HG03175 (cell line): ENCODE results near the gene CD48.
A peak's percentile ranks its signal among the peaks of the same experiment; 100 is the strongest.
"Not testable (repeated sequence)": the region's sequence is repeated elsewhere in the genome, so short reads cannot be mapped to it uniquely, and the experiment has no call there.

ENCODE experiments used
- ATAC-seq: cut with Tn5 transposase; IDR thresholded peaks from one replicate; pipeline ENCODE4 v1.9.1; 2021; ENCODE audit warnings: mild to moderate bottlenecking, moderate library complexity; ENCODE audit not compliant: unreplicated experiment

The CD48 gene

GRCh38 chr1:160742428-160743127, 31.0 kb upstream of the CD48 start:
- no peak for ATAC-seq

GRCh38 chr1:160741612-160742348, 30.2 kb upstream of the CD48 start:
- ATAC-seq: no peak

DNA sequence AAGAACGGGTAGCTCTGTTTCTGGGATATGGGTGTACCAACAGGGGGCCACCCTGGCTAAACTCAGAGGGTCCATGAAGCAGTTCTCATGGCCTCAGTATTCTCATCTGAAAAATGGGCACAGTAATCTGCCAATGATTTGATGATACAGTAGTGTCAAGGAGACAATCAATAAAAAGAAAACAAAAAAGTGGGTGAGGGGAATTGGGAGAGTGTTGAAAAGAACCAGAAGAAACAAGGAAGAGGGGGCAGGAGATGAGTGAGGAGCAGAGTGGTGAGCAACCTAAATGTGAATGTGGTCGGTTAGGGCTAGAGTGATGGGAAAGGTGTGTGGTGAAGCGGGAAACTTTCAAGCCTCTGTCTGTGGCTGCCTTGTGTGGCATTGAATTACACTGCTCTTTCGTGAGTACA, 29.5 kb upstream of the CD48 start:
- no peak for ATAC-seq

DNA sequence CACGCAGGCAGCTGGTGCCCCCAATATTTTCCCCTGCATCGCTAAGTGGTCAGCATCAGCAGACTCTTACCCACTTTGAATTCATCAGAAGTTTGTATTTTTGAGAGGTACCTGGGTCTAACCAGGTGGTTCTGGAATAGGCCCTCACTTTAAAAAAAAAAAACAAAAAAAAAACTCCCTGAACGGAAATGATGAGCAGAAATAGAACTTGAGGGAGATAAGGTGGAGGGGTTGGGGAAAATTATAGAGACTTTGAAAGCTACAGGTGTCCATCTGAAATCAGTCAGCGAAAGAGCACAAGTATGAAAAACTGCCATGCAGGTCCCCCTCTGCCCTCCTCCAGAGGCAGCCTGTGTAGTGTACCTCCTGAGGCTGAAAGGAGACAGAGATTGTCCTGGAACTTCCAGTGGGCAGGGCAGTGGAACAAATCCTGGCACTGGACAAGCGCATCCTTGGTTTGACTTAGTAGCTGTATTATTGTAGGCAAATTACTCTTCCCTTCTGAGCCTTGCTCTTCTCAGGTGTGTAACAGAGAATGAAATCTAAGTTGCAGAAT, 28.6 kb upstream of the CD48 start:
- ATAC-seq: no peak

- ATAC-seq: peak; percentile 74
Measured at GRCh38 chr1:160739098-160739511, 27.5 kb upstream of the CD48 start, which contains the start of gene SLAMF7. Gene SLAMF7, plus strand, starts transcription at chr1:160739247. Its CDS starts 55 bp downstream, at chr1:160739302.

- no peak for ATAC-seq
Measured at GRCh38 chr1:160738271-160738670, 26.6 kb upstream of the CD48 start.

DNA sequence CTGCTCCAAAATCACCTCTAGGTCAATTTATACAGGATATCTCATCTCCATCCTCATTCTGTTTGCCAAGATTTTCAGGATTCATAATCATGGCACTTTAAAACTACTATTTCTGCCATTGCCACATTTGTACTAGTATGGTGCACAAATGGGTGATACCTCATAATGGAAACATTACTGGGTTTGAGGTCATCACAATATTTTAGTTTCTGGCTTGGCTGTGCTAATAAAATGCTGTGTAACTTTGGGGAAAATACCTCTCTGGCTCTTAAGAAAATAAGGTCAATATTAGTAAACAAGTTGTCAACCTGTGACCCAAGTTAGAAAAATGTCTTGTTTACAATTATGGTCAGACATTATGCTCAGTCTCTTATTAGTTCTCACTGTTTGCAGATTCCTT, 22.7 kb upstream of the CD48 start:
- ATAC-seq: no peak

DNA sequence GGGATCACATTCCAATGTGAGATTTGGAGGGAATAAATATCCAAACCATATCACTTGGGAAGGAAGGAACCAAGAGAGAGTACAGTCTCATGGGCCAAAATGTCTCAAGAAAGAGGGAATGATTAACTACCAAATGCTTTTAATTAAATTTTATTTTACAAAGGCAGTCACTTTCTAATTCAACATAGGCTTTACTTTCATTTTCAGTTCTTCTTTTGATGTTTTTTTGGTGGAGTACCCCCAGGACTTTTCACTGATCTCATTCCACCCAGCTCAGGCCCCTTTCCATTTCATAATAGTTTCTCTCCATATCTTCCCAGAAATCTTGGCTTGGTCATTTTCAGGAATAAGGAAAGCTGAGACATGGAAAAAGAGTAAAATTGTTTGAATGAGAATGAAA, 22.3 kb upstream of the CD48 start:
- no peak for ATAC-seq

- no peak for ATAC-seq
Measured at GRCh38 chr1:160731990-160732389, 20.4 kb upstream of the CD48 start.

- ATAC-seq: not testable (repeated sequence)
Measured at GRCh38 chr1:160731564-160731963, 19.9 kb upstream of the CD48 start.

GRCh38 chr1:160727316-160727640, 15.7 kb upstream of the CD48 start:
- no peak for ATAC-seq

DNA sequence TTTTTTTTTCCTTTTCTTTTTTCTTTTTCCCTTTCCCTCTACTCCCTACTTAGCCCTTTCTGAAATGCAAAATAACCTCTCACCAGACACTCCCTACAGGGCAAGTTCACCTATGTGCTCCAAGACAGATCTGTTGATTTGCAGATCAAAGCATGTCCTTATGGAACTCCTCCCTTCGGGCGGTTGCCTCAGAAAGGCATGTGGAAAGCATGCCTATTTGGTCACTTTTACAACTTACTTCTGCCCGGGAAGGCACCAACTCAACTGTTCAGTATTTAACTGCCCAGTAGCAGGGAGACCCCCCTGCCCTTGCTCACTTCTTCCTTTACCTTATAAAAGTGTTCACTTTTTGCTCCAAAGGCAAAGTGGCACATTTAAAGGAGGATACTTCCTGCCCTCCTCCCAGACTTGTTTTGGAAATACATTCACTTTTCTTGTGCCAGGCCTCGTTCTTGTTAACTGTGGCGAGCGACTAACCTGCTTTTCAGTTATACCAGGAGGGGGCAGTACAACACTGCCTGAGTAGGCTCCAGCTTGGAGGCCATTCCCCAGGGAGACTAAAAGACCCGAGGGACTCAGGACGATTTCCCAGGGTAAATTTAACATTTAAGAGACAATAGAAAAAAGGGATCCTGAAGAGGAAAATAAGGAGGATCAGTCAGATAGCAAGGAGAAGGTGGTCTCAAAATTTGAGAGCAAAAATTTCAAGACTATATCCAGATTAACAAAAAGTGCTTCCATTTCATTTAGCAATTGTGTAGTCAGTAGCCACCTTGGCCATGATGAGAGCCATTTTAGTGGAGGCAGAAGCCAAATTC, 15.1 kb upstream of the CD48 start:
- ATAC-seq: peak; percentile 65

DNA sequence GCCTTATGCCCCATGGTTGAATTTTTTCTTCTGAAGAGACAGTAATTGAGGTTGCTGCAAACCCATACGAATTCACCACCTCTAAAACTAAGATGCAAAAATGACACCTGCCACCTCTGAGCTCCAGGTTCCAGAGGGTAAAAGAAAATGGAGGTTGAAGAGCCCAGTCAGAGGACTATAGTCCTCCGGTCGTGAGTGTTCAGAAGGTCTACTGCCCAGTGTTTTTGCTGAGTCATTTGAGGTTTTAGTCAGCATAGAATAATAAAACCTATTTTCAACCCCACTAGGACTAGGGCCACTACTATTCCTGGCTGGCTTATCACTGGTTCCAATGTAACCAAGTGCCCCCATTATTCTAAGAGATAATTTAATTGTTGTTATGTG, 14.5 kb upstream of the CD48 start:
- ATAC-seq: no peak

- no peak for ATAC-seq
Measured at GRCh38 chr1:160724465-160725242, 13.0 kb upstream of the CD48 start.

GRCh38 chr1:160723332-160723731, 11.7 kb upstream of the CD48 start:
- no peak for ATAC-seq

DNA sequence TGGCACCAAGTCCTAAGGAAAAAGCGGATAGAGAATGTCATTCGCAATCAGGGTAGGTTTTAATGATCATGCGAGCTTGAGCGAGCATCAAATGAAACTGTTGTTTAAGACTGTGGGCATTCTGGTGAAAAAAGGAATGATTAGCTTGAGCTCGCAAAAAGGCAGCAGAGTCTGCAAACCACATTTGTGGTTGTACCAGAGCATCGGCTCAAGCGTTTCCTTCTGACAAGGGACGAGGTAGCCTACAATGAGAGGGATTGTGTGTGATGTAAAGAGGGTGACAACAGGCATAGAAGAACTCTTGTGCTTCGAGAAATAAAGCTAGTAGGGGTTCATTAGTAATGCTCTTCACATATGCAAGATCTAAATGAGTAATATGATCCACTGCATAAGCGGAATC, 11.1 kb upstream of the CD48 start:
- ATAC-seq: no peak

GRCh38 chr1:160721473-160721872, 9.9 kb upstream of the CD48 start:
- no peak for ATAC-seq

DNA sequence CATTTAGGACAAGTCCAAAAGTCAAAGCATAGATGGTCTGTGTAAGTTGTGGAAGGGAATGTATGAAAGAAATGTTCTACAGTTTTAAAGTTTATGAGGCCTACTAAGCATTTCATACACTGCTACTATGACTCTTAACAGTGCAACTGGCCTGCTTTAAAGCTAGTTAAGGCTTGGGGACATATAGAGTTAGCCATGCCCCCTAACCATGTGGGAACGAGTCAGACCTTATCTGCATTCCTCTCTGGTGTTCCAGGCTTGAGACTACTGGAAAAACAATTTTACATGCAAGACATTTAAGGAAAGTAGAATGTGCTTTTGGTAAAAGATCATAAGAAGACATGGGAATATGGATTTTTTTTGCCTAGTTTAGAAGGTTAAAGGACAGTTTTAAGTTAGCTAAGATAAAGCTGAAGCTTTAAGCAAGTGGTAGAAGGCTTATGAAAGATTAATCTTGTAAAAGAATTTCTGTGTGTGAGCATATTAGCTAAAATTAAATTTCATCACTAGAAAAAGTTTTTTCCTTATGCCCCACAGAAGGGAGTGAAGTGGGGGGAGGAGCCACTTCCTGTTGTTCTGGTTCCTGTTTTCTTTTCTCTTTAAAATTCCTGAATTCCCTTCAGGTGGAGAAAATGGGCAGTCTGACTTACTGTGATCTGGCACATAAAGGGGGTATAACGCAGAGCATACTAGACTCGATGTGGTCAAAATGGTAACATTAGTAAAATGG, 8.9 kb upstream of the CD48 start:
- no peak for ATAC-seq

DNA sequence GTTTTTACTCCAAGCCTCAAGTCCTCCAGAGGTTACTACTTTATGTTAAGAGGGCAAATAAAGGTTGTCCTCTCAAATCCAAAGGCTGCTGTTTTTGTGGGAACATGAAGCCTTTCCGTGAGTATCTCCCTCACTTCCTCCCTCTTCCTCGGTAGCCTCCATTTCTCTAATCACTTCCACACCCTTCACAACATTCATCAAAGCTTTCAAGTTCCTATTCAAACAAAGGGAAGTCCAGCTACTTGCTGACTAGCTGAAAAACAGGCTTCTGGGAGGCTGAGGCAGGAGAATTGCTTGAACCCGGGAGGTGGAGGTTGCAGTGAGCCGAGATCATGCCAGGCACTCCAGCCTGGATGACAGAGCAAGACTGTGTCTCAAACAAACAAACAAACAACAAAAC, 6.6 kb upstream of the CD48 start:
- ATAC-seq: no peak

- ATAC-seq: no peak
Measured at GRCh38 chr1:160717306-160717705, 5.7 kb upstream of the CD48 start.
